C4-2B (cell line): ENCODE measurements around the gene CILP2.

Source experiments
- ZFX ChIP-seq: fragments of 450-650 bp; IDR thresholded peaks from 2 replicates; pipeline ENCODE4 v1.6.1; 2017
- TF ChIP-seq, protein P1 (sequence below): fragments of 450-650 bp; conservative IDR thresholded peaks from 2 replicates; pipeline ENCODE4 v1.5.1; 2017; ENCODE audit warnings: mild to moderate bottlenecking

DNA sequence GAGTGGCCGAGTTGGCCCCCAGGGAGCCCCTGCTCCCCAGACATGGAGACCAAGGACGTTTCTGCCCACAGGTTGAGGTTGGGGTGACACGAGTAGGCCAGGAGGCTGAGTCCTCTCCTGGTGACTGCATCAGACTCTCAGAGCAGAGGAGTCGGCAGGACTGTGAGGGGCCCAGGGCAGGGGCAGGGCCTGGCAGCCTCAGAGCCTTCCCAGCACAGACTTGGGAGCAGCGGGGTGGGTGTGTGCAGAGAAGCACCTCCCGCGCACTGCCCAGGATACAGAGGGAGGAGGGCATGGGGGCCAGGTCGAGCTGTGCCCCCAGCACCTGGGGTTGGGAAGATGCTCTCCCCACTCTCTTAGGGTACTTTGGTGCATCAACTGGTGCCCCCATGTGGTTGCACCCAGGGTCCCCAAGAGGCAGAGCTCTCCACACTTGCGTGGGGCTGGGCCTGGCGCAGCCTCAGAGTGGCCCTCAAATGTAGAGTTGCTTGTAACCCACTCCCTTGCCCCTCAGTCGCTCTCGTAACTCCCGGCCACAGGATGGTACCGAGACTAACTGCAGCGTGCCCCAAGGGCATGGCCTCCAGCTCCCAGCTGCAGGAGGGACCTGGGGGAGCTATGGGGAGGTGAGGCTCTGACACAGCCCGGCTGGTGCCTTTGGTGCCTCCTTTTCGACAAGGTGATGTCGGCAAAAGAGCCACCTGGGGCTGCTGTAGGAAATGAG, 38.6 kb upstream of the CILP2 start:
- TF ChIP-seq, protein P1, sequence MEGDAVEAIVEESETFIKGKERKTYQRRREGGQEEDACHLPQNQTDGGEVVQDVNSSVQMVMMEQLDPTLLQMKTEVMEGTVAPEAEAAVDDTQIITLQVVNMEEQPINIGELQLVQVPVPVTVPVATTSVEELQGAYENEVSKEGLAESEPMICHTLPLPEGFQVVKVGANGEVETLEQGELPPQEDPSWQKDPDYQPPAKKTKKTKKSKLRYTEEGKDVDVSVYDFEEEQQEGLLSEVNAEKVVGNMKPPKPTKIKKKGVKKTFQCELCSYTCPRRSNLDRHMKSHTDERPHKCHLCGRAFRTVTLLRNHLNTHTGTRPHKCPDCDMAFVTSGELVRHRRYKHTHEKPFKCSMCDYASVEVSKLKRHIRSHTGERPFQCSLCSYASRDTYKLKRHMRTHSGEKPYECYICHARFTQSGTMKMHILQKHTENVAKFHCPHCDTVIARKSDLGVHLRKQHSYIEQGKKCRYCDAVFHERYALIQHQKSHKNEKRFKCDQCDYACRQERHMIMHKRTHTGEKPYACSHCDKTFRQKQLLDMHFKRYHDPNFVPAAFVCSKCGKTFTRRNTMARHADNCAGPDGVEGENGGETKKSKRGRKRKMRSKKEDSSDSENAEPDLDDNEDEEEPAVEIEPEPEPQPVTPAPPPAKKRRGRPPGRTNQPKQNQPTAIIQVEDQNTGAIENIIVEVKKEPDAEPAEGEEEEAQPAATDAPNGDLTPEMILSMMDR = no peak
- TF ChIP-seq ZFX = no peak
